SU-DHL-6 (cell line): ENCODE measurements around the gene DDIT3.
A peak's percentile ranks its signal among the peaks of the same experiment; 100 is the strongest.

Experiments
- H2AFZ ChIP-seq: fragments of 200-600 bp; sonication (generic); 2 replicates; pipeline ENCODE4 v1.6.1; 2014; ENCODE audit warnings: low read depth, mild to moderate bottlenecking, moderate library complexity, mixed read lengths, antibody characterized with exemption, low read length; ENCODE audit not compliant: severe bottlenecking
- H3F3A ChIP-seq: fragments of 200-600 bp; shearing (Covaris generic); 2 replicates; pipeline ENCODE4 v1.6.0; 2016; ENCODE audit warnings: antibody characterized with exemption, mild to moderate bottlenecking; ENCODE audit not compliant: insufficient read depth
- H3K27ac ChIP-seq: fragments of 200-600 bp; sonication (generic); 2 replicates; pipeline ENCODE4 v1.5.1; 2016; ENCODE audit warnings: low read depth, mild to moderate bottlenecking, low read length, moderate library complexity, mixed read lengths
- H3K27me3 ChIP-seq: fragments of 200-600 bp; sonication (generic), shearing (Covaris generic); 2 replicates; pipeline ENCODE4 v1.6.0; 2014; ENCODE audit warnings: mild to moderate bottlenecking, low read length
- H3K36me3 ChIP-seq: fragments of 200-600 bp; sonication (generic); 2 replicates; pipeline ENCODE4 v1.6.1; 2014; ENCODE audit warnings: mild to moderate bottlenecking, low read length, mixed read lengths
- H3K4me2 ChIP-seq: fragments of 300-600, 200-600 bp; shearing (Covaris generic), sonication (generic); 2 replicates; pipeline ENCODE4 v1.6.0; 2014; ENCODE audit warnings: low read length, low read depth, mild to moderate bottlenecking; ENCODE audit not compliant: poor library complexity, severe bottlenecking
- H3K4me3 ChIP-seq: fragments of 200-600 bp; sonication (generic); 2 replicates; pipeline ENCODE4 v1.5.1; 2014; ENCODE audit warnings: antibody characterized with exemption, low read length, mild to moderate bottlenecking, mixed read lengths; ENCODE audit not compliant: insufficient read depth, poor library complexity, severe bottlenecking
- H3K79me2 ChIP-seq: fragments of 200-600 bp; sonication (generic); 2 replicates; pipeline ENCODE4 v1.6.1; 2014; ENCODE audit warnings: mild to moderate bottlenecking, low read length, moderate library complexity; ENCODE audit not compliant: insufficient read depth
- H3K9ac ChIP-seq: fragments of 200-600 bp; sonication (generic); 2 replicates; pipeline ENCODE4 v1.7.0; 2014; ENCODE audit warnings: mild to moderate bottlenecking, low read length
- H3K9me2 ChIP-seq: fragments of 200-600 bp; sonication (generic); replicated peaks from 2 replicates; pipeline ENCODE4 v1.6.1; 2014; ENCODE audit warnings: low read length; ENCODE audit not compliant: insufficient read depth
- H3K9me3 ChIP-seq: fragments of 200-600 bp; sonication (generic); 2 replicates; pipeline ENCODE4 v1.6.1; 2014; ENCODE audit warnings: low read length, mixed read lengths; ENCODE audit not compliant: insufficient read depth
- H4K20me1 ChIP-seq: fragments of 200-600 bp; sonication (generic); 2 replicates; pipeline ENCODE4 v1.6.1; 2014; ENCODE audit warnings: low read depth, mild to moderate bottlenecking, antibody characterized with exemption, low read length, moderate library complexity, mixed read lengths
- EZH2phosphoT487 ChIP-seq: fragments of 200-600 bp; sonication (generic), shearing (Covaris generic); conservative IDR thresholded peaks from 2 replicates; pipeline ENCODE4 v1.6.1; 2018; ENCODE audit warnings: mild to moderate bottlenecking, antibody characterized with exemption, low read length, moderate library complexity, mixed read lengths
- TF ChIP-seq, protein P1 (sequence below): fragments of 200-600 bp; sonication (generic); IDR thresholded peaks from one replicate; pipeline ENCODE4 v1.5.1; 2017; ENCODE audit warnings: antibody characterized with exemption, mild to moderate bottlenecking, low read length, moderate library complexity; ENCODE audit not compliant: insufficient read depth, poor library complexity, severe bottlenecking

Gene DDIT3

GRCh38 chr12:57523706-57524614 lies 3.6 kb upstream of the DDIT3 start:
- TF ChIP-seq, protein P1, sequence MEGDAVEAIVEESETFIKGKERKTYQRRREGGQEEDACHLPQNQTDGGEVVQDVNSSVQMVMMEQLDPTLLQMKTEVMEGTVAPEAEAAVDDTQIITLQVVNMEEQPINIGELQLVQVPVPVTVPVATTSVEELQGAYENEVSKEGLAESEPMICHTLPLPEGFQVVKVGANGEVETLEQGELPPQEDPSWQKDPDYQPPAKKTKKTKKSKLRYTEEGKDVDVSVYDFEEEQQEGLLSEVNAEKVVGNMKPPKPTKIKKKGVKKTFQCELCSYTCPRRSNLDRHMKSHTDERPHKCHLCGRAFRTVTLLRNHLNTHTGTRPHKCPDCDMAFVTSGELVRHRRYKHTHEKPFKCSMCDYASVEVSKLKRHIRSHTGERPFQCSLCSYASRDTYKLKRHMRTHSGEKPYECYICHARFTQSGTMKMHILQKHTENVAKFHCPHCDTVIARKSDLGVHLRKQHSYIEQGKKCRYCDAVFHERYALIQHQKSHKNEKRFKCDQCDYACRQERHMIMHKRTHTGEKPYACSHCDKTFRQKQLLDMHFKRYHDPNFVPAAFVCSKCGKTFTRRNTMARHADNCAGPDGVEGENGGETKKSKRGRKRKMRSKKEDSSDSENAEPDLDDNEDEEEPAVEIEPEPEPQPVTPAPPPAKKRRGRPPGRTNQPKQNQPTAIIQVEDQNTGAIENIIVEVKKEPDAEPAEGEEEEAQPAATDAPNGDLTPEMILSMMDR, result no peak
- no peak for TF ChIP-seq EZH2phosphoT487

DNA sequence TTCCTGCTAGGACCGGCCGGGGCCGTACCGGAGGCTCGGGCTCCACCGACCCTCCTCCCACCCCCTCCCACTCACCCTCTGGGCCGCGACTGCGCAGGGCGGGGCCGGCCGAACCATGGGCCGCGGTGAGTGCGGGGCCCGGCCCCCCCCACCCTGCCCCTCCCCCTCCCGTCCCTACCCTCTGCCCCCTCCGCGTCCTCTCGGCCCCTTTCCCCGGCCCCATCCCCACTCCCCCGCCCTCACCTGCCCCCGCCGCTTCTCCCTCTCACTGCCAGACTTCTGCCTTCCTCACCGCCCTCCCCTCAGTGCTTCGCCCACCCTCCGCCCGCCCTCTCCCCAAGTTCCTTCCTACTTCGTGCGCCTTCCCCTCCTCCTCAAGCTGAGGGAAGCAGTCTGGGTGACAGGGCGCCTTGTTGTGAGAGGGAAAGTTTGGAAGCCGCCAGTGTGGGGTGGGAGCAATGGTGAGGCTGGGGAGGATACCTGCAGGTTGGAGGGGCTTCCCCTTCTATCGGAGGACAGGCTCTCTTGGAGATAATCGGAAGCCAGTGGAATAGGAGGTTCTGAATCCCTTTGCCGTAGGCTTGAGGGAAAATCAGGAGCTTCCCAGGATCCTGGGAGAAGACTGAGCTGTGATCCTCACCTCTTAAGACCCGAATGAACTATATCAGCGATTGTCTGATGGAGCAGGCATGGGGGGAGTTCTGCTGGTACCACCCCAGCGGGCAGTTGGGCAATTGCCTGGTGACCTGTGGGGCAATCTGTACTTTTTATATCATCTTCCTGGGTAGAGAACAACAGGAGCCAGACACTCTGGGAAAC lies 2.8 kb upstream of the DDIT3 start:
- H3K27me3 ChIP-seq, result no peaks in the 10 kb centered on the region

More at GRCh38 chr12:57523706-57524614, 3.6 kb upstream of the DDIT3 start:
- Histone ChIP-seq H3K9me3 (no peaks in the 10 kb centered on the region), H2AFZ (no peak overlapping the region), H4K20me1 (no peaks in the 10 kb centered on the region; the same call in 1 of the 2 replicates), H3K27ac (peak overlapping the region; percentile 98), H3F3A (peaks cover 32% of the 10 kb centered on the region), H3K36me3 (no peaks in the 10 kb centered on the region; the same call in 1 of the 2 replicates), H3K79me2 (peaks cover 24% of the 10 kb centered on the region), H3K27me3 (no peaks in the 10 kb centered on the region), H3K9me2 (no peaks in the 10 kb centered on the region), H3K4me2 (peak overlapping the region; percentile 90), H3K9ac (peak overlapping the region; percentile 83), H3K4me3 (peak overlapping the region; percentile 81)

GRCh38 chr12:57522011-57522886 lies 1.9 kb upstream of the DDIT3 start, which contains the start of gene MBD6:
MBD6 (plus strand) TSS chr12:57522824; CDS start chr12:57524304, 1,480 bp downstream.
- Histone ChIP-seq H3K9me2 (no peaks in the 10 kb centered on the region), H4K20me1 (no peaks in the 10 kb centered on the region; the same call in 1 of the 2 replicates), H3F3A (peaks cover 35% of the 10 kb centered on the region), H3K4me3 (peak within 1 kb of the TSS; percentile 81), H3K79me2 (peaks cover 35% of the 10 kb centered on the region), H3K4me2 (peak within 1 kb of the TSS; percentile 90), H3K36me3 (peaks cover 3% of the 10 kb centered on the region; the same call in 1 of the 2 replicates), H3K9me3 (no peaks in the 10 kb centered on the region), H2AFZ (peak within 1 kb of the TSS; percentile 71), H3K27me3 (no peaks in the 10 kb centered on the region), H3K27ac (peak within 1 kb of the TSS; percentile 98), H3K9ac (peak within 1 kb of the TSS; percentile 83)
- TF ChIP-seq, protein P1, result no peak
- no peak for TF ChIP-seq EZH2phosphoT487

More for the DNA sequence above, 2.8 kb upstream of the DDIT3 start:
- H3K9me2 ChIP-seq, result no peaks in the 10 kb centered on the region
- H3K9me3 ChIP-seq, result no peaks in the 10 kb centered on the region
- H3K9ac ChIP-seq, result peak overlapping the region; percentile 83
- TF ChIP-seq, protein P1, result no peak
- TF ChIP-seq EZH2phosphoT487, result no peak
- H3K4me3 ChIP-seq, result peak overlapping the region; percentile 81
- H2AFZ ChIP-seq, result no peak overlapping the region
- H3K4me2 ChIP-seq, result peak overlapping the region; percentile 90
- H3K36me3 ChIP-seq, result no peaks in the 10 kb centered on the region
- peaks cover 29% of the 10 kb centered on the region for H3F3A ChIP-seq
- peak overlapping the region; percentile 98 for H3K27ac ChIP-seq
- H4K20me1 ChIP-seq, result no peaks in the 10 kb centered on the region; the same call in 1 of the 2 replicates
- H3K79me2 ChIP-seq, result peaks cover 33% of the 10 kb centered on the region
